A172 (cell line): Measurements from ENCODE around the gene CACNA1H. TPM values are rescaled to one million over a fixed set of nuclear protein-coding genes. Genes with fewer than 3 reads are reported as not detected.

Source experiments
- DNase-seq: peaks from one replicate; pipeline ENCODE4 v3.0.0-alpha.2; 2015; ENCODE audit warnings: low spot score
- total RNA-seq: library from RNA; depleted of rRNA; stranded (reverse); fragments of >200 nt; shearing (Covaris generic); gene quantifications from 2 replicates; pipeline ENCODE4 v1.2.3, GENCODE V29; 2014

Gene CACNA1H
- total RNA-seq, 1 experiment from 2014 or later, result 3.4 TPM

- DNase-seq, result no peak
These were observed 58.8 kb downstream of the CACNA1H start for GRCh38 chr16:1211451-1212268.

- no peak for DNase-seq
These were observed 59.8 kb downstream of the CACNA1H start for GRCh38 chr16:1212616-1213194.

GRCh38 chr16:1213231-1213630, 60.3 kb downstream of the CACNA1H start:
- DNase-seq, result no peak

GRCh38 chr16:1213796-1214372, 61.0 kb downstream of the CACNA1H start:
- DNase-seq, result no peak

GRCh38 chr16:1214719-1215118, 61.8 kb downstream of the CACNA1H start:
- DNase-seq, result no peak

GRCh38 chr16:1215574-1216295, 62.8 kb downstream of the CACNA1H start:
- no peak for DNase-seq

- DNase-seq, result no peak
These were observed 63.4 kb downstream of the CACNA1H start for GRCh38 chr16:1216296-1216619.

- no peak for DNase-seq
These were observed 63.9 kb downstream of the CACNA1H start for GRCh38 chr16:1216681-1217400.

GRCh38 chr16:1217526-1217925, 64.6 kb downstream of the CACNA1H start:
- DNase-seq, result no peak

GRCh38 chr16:1218061-1218929, 65.4 kb downstream of the CACNA1H start:
- no peak for DNase-seq

- DNase-seq, result no peak
These were observed 66.2 kb downstream of the CACNA1H start for GRCh38 chr16:1218930-1219611.

- no peak for DNase-seq
These were observed 67.3 kb downstream of the CACNA1H start for GRCh38 chr16:1220098-1220728.

- no peak for DNase-seq
These were observed 68.1 kb downstream of the CACNA1H start for GRCh38 chr16:1220841-1221627.

- DNase-seq, result no peak
These were observed 69.0 kb downstream of the CACNA1H start for GRCh38 chr16:1221628-1222552.

- DNase-seq, result no peak
These were observed 69.8 kb downstream of the CACNA1H start for GRCh38 chr16:1222553-1223354.

GRCh38 chr16:1223355-1224214, 70.7 kb downstream of the CACNA1H start:
- DNase-seq, result no peak
